ENCODE results near the gene DAPL1.

- TF ChIP-seq CTCF (conservative IDR thresholded peaks at IDR 0.05 in 1 of 2, IDR thresholded peaks at IDR 0.05 in 1 of 2; ENCODE audit: extremely low read depth in 1 of 2, insufficient read depth in 1 of 2, low read depth in 1 of 2, low read length in 2 of 2), result no peak
- no peak for TF ChIP-seq EZH2 (IDR thresholded peaks at IDR 0.05; ENCODE audit: borderline replicate concordance, low read length)
Measured at GRCh38 chr2:158774681-158775080, 20.4 kb upstream of the DAPL1 start.

Data from mammary epithelial cell (primary cell).